Esophagus squamous epithelium (tissue), 4 donors: ENCODE data around the gene PSMB8.

Source experiments
- POLR2A ChIP-seq, 4 donors: fragments of 450-650 bp; IDR thresholded peaks; one replicate each; pipeline ENCODE4 v1.6.1; 2017; ENCODE audit warnings: antibody characterized with exemption in 4 of 4, mild to moderate bottlenecking in 4 of 4, moderate library complexity in 3 of 4
- TF ChIP-seq, protein P1 (sequence below), 6 experiments: fragments of 450-650 bp in 4 of 6; fragments of 200-600 bp in 2 of 6; sonication (generic) in 2 of 6; IDR thresholded peaks; one replicate each; pipeline ENCODE4 v1.5.1; 2016 to 2019; ENCODE audit warnings: antibody characterized with exemption in 6 of 6, mild to moderate bottlenecking in 4 of 6, moderate library complexity in 4 of 6

- TF ChIP-seq, protein P1, sequence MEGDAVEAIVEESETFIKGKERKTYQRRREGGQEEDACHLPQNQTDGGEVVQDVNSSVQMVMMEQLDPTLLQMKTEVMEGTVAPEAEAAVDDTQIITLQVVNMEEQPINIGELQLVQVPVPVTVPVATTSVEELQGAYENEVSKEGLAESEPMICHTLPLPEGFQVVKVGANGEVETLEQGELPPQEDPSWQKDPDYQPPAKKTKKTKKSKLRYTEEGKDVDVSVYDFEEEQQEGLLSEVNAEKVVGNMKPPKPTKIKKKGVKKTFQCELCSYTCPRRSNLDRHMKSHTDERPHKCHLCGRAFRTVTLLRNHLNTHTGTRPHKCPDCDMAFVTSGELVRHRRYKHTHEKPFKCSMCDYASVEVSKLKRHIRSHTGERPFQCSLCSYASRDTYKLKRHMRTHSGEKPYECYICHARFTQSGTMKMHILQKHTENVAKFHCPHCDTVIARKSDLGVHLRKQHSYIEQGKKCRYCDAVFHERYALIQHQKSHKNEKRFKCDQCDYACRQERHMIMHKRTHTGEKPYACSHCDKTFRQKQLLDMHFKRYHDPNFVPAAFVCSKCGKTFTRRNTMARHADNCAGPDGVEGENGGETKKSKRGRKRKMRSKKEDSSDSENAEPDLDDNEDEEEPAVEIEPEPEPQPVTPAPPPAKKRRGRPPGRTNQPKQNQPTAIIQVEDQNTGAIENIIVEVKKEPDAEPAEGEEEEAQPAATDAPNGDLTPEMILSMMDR (IDR thresholded peaks at IDR 0.05) = no peak
- no peak for TF ChIP-seq POLR2A (IDR thresholded peaks at IDR 0.05)
Observed at GRCh38 chr6:32879691-32880090, 35.8 kb upstream of the PSMB8 start.
